NCI-H345 treated with DMSO at 0.1 percent for 48 hours (cell line): ENCODE results near the gene UBQLN4.
"Not testable (repeated sequence)": the region's sequence is repeated elsewhere in the genome, so short reads cannot be mapped to it uniquely, and the experiment has no call there.

Experiments
- DNase-seq: peaks from one replicate; lab custom pipeline; 2025; ENCODE audit not compliant: unreplicated experiment; lab: John Stamatoyannopoulos, UW

The UBQLN4 gene

GRCh38 chr1:156062189-156062588, 8.6 kb upstream of the UBQLN4 start:
- no peak for DNase-seq

DNA sequence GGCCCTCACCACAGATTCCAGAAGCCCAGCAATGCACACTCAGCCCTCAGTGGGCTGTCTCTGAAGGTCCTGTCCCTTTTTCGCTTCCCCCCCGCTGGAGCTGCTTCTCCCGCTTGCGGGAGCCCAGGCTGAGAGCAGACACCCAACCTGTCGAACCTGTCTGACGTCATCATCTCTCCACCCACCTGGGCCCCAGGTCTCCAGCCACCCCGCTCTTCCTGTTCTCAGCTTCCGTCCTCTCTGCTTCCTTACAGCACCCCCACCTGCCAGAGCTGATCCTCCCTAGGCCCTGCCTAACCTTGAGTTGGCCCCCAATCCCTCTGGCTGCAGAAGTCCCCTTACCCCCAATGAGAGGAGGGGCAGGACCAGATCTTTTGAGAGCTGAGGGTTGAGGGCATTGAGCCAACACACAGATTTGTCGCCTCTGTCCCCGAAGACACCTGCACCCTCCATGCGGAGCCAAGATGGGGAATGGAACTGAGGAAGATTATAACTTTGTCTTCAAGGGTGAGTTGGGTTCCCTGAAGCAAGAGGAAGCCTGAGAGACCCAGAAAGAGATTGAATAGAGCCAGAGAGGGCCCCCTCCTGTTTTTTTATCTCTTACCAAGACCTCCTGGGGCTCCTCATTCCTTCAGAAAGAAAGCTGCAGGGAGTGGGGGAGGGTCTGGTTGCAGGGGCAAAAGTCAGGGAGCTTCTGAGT, 7.5 kb upstream of the UBQLN4 start, which contains the start of gene RAB25:
Gene RAB25, plus strand, starts transcription at position 224 of the 700 bp plus-strand sequence. Its CDS starts 241 bp downstream, at position 465.
- no peak for DNase-seq

DNA sequence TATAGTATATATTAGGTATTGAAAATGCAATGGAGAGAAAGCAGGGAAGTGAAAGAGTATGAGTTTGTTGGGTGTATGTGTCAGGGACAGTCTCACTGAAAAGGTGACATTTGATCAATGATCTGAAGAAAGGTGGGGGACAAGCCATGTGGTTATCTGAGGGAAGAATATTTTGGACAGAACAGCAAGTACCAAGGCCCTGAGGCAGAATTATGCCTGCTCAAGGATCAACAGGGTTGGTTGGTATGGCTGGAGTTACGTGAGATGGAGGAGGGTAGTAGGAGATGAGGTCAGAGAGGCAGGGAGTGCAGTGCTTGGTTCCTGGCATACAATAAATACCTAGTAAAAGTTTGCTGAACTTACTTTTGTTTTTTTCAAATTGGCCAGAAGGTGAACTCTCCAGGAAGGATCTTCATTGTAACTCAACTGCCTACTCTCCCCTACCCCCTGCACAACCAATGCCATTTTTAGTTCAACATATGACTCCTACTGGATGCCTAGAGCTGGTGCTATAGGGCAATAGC, 2.8 kb upstream of the UBQLN4 start:
- DNase-seq = no peak

DNA sequence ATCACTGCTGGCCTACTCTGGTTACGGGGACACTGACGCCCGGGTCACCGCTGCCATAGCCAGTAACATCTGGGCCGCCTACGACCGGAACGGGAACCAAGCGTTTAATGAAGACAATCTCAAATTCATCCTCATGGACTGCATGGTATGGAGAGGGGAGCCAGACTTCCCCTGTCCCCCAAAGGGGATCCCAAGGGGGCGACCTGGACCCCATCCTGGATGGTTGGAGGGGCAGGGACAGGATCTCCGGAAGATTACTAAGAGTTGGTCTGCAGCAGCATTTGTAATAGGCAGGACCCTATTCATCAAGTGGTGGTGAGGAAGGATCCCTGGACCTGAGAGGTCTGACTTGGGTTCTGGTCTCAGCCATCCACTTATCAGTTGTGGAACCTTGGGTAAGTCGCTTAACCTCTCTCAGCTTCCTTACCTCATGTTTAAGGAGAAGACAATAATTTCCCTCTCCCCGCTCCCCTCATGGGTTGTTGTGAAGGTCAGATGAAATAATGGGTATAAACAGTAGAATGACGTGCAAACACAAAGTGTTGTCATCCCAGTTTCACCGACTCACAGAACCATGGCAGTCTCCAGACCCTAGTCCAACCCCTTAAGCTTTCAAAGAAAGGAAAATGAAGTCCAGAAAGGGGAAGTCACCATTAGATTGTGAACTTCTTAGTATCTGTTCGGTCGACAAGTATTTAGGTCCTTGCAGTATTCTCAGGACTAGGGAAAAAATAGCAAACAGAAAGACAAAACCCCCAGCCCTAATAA, 1.9 kb upstream of the UBQLN4 start:
- no peak for DNase-seq

DNA sequence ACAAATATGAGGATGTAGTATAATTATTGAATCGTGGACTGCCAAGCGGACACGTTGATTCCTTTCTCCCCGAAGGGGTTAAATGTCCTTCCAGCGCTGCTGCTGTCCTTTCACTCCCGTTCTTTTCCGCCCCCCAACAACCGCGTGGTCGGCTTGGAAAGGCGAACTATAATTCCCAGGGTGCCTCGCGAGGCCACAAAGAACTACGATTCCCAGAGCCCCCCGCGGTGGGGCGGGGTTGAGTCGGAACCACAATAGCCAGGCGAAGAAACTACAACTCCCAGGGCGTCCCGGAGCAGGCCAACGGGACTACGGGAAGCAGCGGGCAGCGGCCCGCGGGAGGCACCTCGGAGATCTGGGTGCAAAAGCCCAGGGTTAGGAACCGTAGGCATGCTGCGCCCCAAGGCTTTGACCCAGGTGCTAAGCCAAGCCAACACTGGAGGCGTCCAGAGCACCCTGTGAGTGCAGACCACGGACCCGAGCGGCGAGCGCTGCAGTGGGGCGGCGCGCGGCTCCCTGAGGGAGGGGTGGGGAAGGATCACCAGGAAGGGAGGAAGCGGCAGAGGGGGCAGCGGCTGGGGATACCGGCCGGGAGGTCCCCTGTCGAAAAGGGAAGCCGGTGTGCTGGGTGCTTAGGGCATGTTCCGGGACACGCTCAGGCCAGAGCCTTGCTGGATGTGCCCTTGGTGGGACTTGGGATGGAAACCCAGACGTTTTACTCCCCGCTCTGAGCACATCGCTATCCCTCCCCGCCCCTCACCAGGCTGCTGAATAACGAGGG, 1.1 kb upstream of the UBQLN4 start, which contains the start of gene LAMTOR2:
Gene LAMTOR2, plus strand, starts transcription at position 283 of the 781 bp plus-strand sequence. Its CDS starts 108 bp downstream, at position 391.
- DNase-seq = peak; percentile 100

DNA sequence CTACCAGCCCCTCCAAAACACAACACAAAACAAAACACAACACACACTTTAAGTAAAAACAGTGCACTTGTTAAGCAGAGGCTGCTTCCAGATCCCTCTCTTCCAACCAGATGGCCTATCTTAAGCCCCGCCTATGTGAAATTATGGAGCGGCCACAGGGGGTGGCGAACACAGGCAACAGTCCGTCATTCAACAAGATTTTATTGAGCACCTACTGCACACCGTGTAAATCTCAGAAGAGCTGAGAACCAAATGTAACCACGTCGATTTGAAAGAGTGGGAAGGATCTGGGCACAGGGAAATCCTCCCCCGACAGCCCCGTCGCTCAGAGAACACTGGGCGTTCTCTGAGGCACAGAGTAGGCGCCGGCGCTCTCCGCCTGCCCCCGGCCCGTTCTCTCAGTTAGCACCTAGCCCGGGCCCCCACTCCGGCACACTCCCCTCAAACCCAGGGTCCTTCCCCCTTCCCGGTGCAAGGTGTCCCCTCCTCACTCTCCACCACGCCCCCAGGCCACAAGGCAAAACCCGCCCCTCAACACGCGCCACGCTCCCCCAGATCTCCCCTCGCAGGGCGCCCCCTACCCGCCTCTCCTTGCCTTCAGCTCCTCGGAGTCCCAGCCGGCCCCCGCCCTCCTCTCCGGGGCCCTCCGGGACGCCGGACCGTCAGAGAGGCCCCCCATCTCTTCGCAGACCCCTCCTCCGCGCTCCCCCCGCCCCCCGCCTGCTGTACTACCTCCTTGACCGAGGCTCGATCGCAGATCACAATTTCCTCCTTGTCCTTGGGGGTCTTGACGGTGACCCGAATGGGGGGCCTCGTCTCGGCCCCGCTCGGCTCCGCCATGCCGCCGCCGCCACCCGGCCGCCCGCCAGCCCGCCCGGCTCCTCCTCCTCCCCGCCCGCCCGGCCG, 483 bp downstream of the UBQLN4 start:
- DNase-seq = peak; percentile 92

DNA sequence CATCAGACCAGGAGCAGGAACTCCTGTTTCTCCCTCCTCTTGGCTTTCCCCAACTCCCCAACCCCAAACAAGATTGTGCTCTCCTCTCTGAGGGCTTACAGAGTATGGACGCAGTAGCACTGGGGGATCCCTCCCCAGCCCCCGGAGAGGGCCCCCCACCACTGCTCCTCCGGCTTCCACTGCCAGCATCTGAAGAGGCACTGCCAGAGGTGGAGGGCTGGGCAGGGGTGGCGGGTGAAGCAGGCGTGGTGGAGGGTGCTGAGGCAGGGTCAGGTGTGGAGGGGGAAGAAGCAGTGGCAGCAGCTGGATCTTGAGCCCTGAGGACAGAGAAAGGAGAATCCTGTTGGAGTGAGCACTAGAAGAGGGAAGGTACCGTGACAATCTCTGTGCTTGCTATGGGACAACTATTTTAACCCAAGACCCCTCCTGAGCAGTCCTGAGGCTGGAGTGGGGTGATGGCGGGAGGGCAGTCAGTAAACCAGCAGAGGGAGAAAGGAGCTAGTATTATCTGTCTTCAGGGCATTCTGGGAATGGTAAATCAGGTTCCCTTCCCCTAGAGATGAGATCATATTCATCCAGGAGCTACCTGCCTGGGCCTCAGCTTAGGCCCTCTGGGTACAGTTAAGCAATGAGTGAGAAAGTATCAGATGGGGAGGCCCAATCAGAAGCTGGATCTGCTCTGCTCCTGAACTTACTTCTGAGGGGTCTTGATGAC, 2.4 kb downstream of the UBQLN4 start:
- no peak for DNase-seq

DNA sequence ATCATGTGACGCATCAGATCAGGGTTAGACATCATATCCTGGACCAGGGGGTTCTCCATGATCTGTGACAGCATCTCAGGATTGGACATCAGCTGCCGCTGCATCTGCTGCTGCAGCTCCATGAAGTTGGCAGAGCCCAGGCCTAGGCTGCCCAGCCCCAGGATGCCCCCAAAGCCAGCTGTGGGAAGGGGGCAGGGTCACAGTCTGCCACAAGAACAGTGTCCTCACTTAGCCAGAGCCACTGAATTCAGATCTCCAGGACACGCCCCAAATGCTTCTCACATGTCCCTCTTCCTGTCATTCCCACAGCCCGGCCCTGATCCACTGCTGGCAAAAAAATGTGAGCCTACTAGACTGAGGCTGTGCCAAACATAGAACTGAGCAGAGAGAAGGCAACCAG, 3.2 kb downstream of the UBQLN4 start:
- no peak for DNase-seq

GRCh38 chr1:156048663-156049258, 4.8 kb downstream of the UBQLN4 start:
- no peak for DNase-seq

GRCh38 chr1:156045076-156045475, 8.5 kb downstream of the UBQLN4 start:
- no peak for DNase-seq

DNA sequence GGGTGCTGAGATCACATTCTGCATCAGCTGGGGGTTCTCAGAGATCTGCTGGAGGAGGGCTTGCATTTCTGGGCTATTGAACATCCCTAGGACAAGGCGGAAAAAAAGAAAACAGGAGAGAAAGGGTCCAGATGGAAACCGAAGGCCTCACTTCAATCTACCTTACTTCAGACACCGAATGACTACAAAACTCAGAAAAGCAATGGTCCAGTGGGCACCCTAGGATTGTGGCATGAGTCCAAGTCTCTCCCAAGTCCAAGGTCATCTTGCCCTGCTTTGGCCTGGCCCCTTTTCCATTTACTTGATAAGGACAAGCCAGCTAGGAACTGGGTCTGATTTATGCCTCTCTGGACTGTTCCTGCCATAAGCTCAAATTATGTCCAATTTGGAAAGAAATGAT, 10.8 kb downstream of the UBQLN4 start:
- no peak for DNase-seq

GRCh38 chr1:156034991-156035390, 18.6 kb downstream of the UBQLN4 start:
- DNase-seq = not testable (repeated sequence)

DNA sequence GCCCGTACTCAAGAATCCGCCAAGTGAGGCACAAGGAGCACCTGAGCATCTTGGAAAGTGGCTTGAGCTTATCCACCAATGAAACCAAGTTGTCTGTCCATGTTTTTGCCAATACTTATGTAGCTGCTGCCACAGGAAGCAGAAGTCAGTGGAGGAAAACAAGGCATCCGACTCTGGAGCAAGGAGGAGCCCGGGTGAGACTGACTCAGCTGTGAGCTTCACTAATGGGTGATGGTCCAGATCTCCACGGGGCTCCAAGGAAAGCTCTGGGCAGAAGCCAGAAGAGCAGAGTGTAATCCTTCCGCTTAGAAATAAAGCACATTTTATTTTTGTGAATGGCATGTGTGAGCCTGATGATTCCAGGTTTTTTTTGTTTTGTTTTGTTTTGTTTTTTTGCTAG, 20.6 kb downstream of the UBQLN4 start:
- no peak for DNase-seq

GRCh38 chr1:156026588-156026987, 27.0 kb downstream of the UBQLN4 start:
- no peak for DNase-seq

- no peak for DNase-seq
Observed at GRCh38 chr1:156025876-156026275, 27.7 kb downstream of the UBQLN4 start.

GRCh38 chr1:156024801-156025200, 28.8 kb downstream of the UBQLN4 start:
- DNase-seq = no peak

DNA sequence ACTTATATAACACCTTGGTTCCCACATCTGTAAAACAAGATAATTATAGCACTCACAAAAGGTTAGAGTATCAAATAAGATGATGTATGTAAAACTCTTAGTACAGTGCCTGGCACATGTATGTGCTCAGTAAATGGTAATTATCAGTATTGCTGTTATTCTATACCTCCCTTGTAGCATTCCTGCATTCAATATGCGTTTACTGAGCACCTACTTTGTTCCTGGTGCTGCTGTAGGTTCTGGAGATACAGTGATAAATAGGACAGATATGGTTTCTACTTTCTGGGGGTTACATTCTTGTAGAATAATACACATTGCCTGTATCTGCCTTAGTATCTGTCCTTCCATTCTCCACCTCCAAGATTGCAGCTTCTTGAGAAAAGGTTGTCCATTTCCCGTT, 31.6 kb downstream of the UBQLN4 start:
- no peak for DNase-seq

DNA sequence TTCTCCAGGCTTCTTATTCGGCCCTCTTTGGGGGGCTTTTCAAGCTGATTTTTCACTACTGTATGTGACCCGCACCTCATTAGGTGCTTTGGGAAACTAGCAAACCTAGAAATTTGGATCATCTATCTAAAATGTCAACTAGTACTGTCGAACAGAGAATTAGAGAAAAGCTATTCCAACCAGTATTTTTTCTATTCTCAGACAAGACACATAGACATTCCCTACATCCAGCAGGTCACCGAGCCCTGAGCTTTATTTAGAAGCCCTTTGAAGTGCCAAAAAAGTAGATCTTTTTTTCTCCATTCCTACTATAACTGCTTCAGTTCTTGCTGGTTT, 32.5 kb downstream of the UBQLN4 start:
- DNase-seq = no peak
